OCI-M1 (cell line): ENCODE measurements around the gene ANKRD44.

ENCODE experiments used
- DNase-seq: peaks from one replicate; lab custom pipeline; 2025; lab: John Stamatoyannopoulos, UW

Gene ANKRD44

GRCh38 chr2:197144183-197144582 is 166.4 kb downstream of the ANKRD44 start:
- DNase-seq = no peak

GRCh38 chr2:197141702-197142473 is 168.7 kb downstream of the ANKRD44 start:
- no peak for DNase-seq

- DNase-seq = no peak
Measured at GRCh38 chr2:197140045-197140444, 170.5 kb downstream of the ANKRD44 start.

- no peak for DNase-seq
Measured at GRCh38 chr2:197138506-197138905, 172.1 kb downstream of the ANKRD44 start.

- DNase-seq = no peak
Measured at GRCh38 chr2:197137826-197138477, 172.6 kb downstream of the ANKRD44 start.

DNA sequence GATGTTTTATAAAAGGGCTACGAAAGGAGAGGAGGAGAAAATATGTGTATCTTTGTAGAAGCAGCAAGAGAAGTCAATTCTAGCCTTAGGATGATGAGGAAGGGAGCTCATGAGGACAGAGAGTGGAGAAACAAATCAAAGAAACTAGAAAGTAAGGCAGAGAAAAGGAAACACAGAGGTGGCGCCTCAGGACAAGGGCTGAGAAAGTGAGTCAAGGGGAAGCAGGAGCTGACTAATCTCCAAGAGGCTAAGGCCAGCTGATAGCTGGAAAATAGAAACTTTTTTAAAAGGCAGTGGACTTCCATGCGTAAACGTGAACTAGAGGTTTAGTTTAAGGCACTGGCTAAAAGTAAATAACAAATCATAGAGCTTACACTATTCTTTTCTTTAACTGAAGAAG is 173.3 kb downstream of the ANKRD44 start:
- no peak for DNase-seq

DNA sequence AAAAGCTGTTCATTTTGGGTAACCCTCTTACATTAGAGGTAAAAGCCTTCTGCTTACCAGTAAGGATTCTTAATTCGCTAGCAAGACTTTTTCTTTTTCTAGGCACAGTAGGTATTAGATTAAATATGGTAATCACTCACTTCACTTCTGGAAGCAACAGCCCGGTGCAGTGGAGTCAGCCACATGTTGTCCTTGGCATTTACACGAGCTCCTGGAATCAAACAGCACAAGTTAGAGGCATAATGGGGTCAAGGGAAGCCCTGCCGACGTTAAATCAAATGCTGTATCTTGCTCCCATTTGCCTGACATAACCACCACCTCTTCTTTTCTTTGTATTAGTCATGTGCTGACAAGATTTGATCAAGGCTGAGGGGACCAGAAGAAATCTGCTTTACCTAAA is 174.1 kb downstream of the ANKRD44 start:
- DNase-seq = no peak

DNA sequence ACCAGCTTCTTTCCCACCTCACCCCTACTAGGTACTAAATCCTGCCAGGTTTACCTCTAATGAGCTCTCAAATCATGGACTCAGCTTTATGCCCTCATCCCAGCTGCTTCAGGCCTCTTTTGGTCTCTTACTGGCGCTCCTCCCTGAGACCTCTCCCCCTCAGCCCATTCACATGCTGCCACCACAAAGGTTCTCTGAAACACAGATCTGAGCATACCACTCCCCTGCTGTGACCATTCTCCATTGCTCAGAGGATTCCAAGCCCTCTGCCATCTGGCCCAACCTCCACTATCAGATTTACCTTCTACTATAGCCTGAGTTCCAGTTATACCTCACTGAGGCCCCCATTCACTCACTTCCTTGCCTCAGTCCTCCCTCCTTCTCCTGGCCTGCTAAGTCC is 174.8 kb downstream of the ANKRD44 start:
- no peak for DNase-seq

DNA sequence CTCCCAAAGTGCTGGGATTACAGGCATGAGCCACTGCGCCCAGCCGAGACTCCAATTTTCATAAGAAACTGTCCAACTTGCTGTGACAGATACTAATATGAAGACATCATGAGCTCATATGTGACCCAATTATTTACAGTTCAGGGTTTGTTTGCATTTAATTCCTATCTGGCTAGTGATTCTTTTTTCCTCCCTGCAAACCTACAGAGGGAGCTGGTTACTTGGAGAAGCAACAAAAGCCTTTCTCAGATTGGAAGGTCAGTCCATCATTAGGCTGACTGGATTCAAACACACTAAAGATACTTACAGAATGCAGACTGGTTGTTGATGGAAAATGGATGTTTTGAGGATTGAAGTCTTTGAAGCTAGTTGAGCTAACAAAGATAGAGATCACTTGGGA is 176.4 kb downstream of the ANKRD44 start:
- DNase-seq = no peak

- no peak for DNase-seq
Measured at GRCh38 chr2:197131558-197131855, 179.1 kb downstream of the ANKRD44 start.

DNA sequence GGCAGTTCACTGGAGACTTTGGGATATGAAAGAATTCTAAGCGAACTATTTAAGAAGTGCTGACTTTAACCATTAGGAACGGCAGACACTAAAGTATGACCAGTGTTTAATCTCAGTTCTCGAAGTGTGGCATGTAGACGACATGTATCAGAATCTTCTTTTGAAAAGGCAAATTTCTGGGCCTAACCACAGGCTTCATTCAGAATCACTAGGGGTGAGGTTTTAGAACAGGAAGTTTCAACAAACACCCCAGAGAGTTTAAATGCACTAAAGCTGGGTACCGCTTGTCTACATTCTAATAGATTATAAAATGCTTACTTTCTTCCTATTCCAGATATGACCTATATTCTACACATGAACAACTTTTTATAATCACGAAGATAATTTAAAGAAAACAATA is 180.3 kb downstream of the ANKRD44 start:
- no peak for DNase-seq

DNA sequence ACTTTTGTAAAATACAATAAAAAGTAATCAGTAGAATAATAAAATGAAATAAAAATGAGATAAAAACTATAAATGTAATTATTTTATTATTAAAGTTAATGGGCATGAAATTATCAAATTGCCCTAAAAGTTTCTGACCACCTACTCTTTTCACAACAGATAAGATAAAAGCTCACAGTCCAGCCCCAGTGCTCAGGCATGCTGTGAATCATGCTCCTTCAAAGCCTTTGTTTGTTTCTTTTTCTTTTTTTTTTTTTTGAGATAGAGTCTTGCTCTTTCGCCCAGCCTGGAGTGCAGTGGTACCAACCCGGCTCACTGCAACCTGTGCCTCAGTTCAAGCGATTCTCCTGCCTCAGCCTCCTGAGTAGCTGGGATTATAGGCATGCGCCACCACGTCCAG is 181.7 kb downstream of the ANKRD44 start:
- DNase-seq = no peak

DNA sequence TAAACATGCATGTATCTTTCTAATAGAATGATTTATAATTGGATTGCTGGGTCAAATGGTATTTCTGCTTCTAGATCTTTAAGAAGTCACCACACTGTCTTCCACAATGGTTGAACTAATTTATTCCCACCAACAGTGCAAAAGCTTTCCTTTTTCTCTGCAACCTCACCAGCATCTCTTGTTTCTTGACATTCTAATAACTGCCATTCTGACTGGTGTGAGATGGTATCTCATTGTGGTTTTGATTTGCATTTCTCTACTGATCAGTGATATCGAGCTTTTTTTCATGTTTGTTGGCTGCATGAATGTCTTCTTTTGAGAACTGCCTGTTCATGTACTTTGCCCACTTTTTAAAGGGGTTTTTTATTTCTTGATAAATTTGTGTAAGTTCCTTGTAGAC is 182.5 kb downstream of the ANKRD44 start:
- no peak for DNase-seq

DNA sequence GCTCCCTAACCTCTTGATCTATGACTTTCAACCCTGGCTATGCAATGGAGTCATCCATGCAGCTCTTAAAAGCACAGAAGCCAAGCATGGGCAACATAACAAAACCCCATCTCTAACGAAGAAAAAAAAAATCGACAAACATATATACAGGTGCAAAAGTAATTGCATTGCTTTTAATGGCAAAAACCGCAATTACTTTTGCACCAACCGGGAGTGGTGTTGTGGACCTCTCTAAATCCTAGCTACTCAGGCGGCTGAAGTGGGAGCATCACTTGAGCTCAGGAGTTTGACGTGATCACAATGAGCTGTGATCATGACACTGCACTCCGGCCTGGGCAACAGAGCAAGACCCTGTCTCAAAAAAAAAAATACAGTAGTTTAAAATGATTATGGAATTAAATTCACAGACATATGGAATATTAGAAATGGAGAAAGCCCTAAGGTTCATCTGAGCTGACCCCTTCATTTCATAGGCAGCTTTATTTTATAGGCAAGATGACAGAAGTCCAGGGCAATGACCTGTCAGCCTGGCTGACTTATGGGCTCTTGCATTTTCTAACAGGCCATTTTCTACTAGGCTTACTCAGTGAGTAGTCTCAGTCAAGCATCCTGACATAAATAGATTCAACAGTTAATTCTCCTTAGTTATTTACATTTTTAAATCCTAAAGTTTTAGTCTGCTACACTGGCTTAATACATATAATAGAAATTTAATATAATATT is 183.8 kb downstream of the ANKRD44 start:
- no peak for DNase-seq

GRCh38 chr2:197124639-197125390 is 185.8 kb downstream of the ANKRD44 start:
- no peak for DNase-seq

- DNase-seq = no peak
Measured at GRCh38 chr2:197122821-197123220, 187.8 kb downstream of the ANKRD44 start.

DNA sequence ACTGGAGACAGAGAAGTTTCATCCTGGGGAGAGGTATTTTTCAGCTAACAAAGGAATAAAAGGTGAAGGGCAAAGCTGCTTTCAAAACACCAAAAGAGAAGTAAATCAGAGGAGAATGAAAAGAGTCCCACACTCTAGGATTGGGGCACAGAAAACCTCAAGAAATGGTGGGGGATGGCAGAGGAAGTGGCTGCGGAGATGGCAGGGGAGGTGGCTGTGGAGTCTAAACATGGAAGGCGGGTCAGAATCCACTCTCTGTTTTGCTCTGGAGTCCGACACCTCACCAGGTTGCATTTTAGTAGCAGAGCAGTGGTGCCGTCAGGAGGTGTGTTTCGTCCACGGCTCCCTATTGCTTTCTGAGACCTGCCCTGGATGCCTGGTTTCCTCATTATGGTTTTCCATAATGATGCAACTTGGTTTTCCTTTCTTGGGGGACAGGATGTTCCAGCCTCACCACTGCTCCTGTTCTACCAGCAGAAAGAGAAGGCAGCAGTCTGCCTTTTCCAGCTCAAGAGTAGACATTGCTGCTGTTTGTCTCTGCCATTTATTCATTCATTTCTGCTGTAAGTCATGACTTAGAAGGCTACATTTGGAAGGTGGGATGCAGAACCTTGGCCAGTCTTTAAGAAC is 188.7 kb downstream of the ANKRD44 start:
- DNase-seq = no peak

DNA sequence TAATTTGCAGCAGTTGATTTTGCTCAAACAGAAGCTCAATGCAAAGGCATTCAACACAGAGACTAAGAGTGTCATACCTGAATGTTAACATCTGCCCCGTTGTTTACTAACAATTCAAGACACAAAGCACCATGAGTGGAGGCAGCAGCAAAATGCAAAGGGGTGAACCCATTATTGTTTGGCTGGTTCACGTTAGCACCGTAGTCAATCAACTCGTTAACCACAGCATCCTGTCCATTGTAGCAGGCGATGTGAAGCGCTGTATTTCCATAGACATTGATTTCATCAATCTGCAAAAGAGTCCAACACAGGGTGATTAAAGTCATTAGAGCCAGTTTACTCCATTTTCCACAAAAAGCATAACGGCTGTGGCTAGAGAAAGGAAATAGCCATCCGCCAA is 189.3 kb downstream of the ANKRD44 start:
- no peak for DNase-seq

DNA sequence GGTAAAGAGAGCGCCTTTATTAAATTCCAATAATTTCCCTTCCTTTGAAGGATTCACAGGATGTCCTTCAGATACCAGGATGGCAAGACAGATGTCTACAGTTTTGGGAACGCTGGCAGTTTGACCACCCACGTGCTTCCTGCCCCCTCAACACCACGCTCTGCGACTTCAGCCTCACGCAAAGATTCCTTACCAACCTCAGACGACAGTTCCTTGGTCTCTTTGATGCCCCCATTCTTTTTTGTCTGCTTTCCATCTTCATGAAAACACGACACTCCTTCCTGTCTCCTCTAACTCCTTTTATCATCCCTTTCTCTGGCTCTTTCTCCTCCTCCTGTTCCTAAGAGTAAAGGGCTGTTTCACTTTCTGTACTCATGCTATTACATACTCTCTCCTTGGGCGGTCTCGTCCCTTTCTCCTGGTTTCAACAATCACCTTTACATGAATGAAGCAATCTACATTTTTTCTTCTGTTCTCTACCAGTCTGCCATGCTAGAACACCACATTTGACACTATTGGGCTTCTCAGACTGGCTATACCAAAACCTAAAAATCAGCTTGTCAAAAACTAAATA is 194.2 kb downstream of the ANKRD44 start:
- DNase-seq = no peak

DNA sequence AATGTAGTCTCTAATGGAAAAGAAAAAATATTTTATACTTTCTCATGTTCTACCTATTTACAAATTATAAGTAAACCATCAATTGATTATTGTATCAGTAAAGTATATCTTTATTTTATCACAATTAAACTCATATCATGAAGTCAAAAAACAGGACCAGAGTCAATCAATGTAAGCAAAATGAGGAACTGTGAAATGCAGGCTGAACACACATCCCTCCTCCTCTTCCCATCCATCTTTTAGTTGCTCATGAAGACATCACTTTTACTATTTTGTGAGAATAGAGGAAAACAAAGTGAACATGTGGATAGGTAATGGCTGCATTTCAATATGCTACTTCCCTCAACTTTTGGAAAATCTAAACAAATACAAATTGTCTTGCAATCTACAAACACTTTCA is 195.3 kb downstream of the ANKRD44 start:
- peak; percentile 32 for DNase-seq

DNA sequence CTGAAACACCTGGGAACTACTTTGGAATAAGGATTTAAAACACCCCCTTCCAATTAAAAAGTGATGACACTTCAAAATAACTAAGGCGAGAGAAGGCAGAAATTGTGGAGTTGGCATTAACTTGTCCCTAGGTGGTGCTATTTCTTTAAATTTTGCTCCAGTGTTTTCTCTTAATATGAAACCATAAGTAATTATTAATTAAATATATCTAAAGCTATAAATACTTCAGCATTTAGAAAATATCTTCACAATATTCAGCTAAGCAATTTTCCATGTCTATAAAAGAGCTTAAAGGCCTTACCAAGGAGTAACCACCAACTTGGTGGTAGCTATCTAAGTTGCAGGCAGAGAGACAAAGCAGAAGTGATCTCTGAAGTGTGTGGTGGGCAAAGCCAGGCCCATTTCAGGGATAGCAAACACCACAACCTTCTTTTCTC is 197.3 kb downstream of the ANKRD44 start:
- DNase-seq = peak; percentile 67

DNA sequence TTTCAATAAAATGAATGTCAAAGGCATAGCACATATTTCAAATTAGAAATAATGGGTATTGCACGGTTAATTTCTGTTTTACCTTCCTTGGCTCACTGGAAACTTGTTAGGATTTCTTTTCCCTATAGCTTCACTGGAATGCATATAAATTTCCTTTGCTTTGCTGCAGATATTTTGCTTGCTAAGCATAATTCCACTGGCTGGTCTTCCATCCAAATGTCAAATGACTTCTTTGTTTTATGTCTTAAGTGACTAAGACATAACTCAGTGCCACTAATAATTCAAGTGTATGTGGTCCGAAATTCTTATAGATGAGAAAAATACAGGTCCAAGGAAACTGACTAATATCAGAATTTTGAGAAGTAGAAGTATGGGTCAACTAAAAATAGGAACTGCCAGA is 201.3 kb downstream of the ANKRD44 start:
- no peak for DNase-seq
